HepG2 (cell line): ENCODE measurements around the gene GMEB2. TPM values are rescaled to one million over a fixed set of nuclear protein-coding genes. Genes with fewer than 3 reads are reported as not detected.

Experiments used
- AGO1 ChIP-seq: fragments of 200-400 bp; formaldehyde crosslinking; IDR thresholded peaks from 2 replicates; pipeline ENCODE4 v1.6.1; 2017; ENCODE audit warnings: mild to moderate bottlenecking, low read depth, low read length, moderate library complexity; ENCODE audit not compliant: poor library complexity, severe bottlenecking
- ARHGAP35 ChIP-seq: sonication (generic); formaldehyde crosslinking; IDR thresholded peaks from 2 replicates; pipeline ENCODE4 v1.9.0; 2022; ENCODE audit warnings: mild to moderate bottlenecking, inconsistent platforms, moderate library complexity, missing genetic modification reagents, borderline replicate concordance
- ATRX ChIP-seq: sonication (generic); formaldehyde crosslinking; IDR thresholded peaks from 2 replicates; pipeline ENCODE4 v1.4.0; 2020; ENCODE audit warnings: missing genetic modification reagents, borderline replicate concordance
- KLF12 ChIP-seq: sonication (generic); formaldehyde crosslinking; IDR thresholded peaks from 2 replicates; pipeline ENCODE4 v1.4.0; 2020; ENCODE audit warnings: missing genetic modification reagents, borderline replicate concordance
- NFE2L1 ChIP-seq: sonication (generic); formaldehyde crosslinking; IDR thresholded peaks from 2 replicates; pipeline ENCODE4 v1.4.0; 2020; ENCODE audit warnings: missing genetic modification reagents, mild to moderate bottlenecking, borderline replicate concordance
- RFX5 ChIP-seq: IDR thresholded peaks from 2 replicates; pipeline ENCODE4 v1.6.1; 2011; ENCODE audit warnings: low read depth, low read length, improper control_type of control experiment
- SMAD9 ChIP-seq: sonication (generic); formaldehyde crosslinking; IDR thresholded peaks from 2 replicates; pipeline ENCODE4 v1.5.1; 2020; ENCODE audit warnings: mild to moderate bottlenecking, missing genetic modification reagents
- TSC22D2 ChIP-seq: sonication (generic); formaldehyde crosslinking; IDR thresholded peaks from 2 replicates; pipeline ENCODE4 v1.5.1; 2020; ENCODE audit warnings: missing genetic modification reagents, mild to moderate bottlenecking, borderline replicate concordance
- ZNF335 ChIP-seq: sonication (generic); formaldehyde crosslinking; IDR thresholded peaks from 2 replicates; pipeline ENCODE4 v1.4.0; 2020; ENCODE audit warnings: missing genetic modification reagents
- ZNF33B ChIP-seq: sonication (generic); formaldehyde crosslinking; IDR thresholded peaks from 2 replicates; pipeline ENCODE4 v1.5.1; 2020; ENCODE audit warnings: mild to moderate bottlenecking, missing genetic modification reagents
- ZNF616 ChIP-seq: sonication (generic); formaldehyde crosslinking; IDR thresholded peaks from 2 replicates; pipeline ENCODE4 v1.5.0; 2020; ENCODE audit warnings: low read depth, mild to moderate bottlenecking, missing genetic modification reagents
- ZNF678 ChIP-seq: sonication (generic); formaldehyde crosslinking; IDR thresholded peaks from 2 replicates; pipeline ENCODE4 v1.4.0; 2020; ENCODE audit warnings: mild to moderate bottlenecking, missing genetic modification reagents
- polyA plus RNA-seq, 8 experiments: library from polyadenylated mRNA; depleted of rRNA in 3 of 8; stranded (reverse) in 7 of 8; unstranded in 1 of 8; fragments of >200 nt; fragmentation: Illumina TruSeq in 4 of 8; extraction: Trizol in 4 of 8; gene quantifications; 2 replicates each; pipeline versions ENCODE4 v1.2.1 to v1.2.3, GENCODE V29; 2011 to 2016; ENCODE audit warnings: low read depth in 4 of 8, missing spikeins in 1 of 8, mixed read lengths in 1 of 8; ENCODE audit not compliant: insufficient read depth in 1 of 8
- total RNA-seq, 5 experiments: library from RNA; depleted of rRNA; stranded (reverse); fragments of >200 nt; fragmentation: Illumina TruSeq; extraction: Trizol; gene quantifications; 2 replicates each; pipeline ENCODE4 v1.2.3, GENCODE V29; 2016; ENCODE audit warnings: low read depth in 1 of 5
- TF ChIP-seq, protein P1 (sequence below): sonication (generic); formaldehyde crosslinking; IDR thresholded peaks from 2 replicates; pipeline ENCODE4 v1.8.1; 2022; ENCODE audit warnings: low read depth, mild to moderate bottlenecking, missing genetic modification reagents
- TF ChIP-seq, protein P2 (sequence below): sonication (generic); formaldehyde crosslinking; IDR thresholded peaks from 2 replicates; pipeline ENCODE4 v1.4.0; 2020; ENCODE audit warnings: missing genetic modification reagents
- TF ChIP-seq, protein P3 (sequence below): sonication (generic); formaldehyde crosslinking; IDR thresholded peaks from 2 replicates; pipeline ENCODE4 v1.5.0; 2020; ENCODE audit warnings: mild to moderate bottlenecking, missing genetic modification reagents, moderate library complexity
- TF ChIP-seq, protein P4 (sequence below): sonication (generic); formaldehyde crosslinking; IDR thresholded peaks from 2 replicates; pipeline ENCODE4 v1.9.0; 2022; ENCODE audit warnings: low read depth, missing genetic modification reagents
- TF ChIP-seq, protein P5 (sequence below): sonication (generic); formaldehyde crosslinking; conservative IDR thresholded peaks from 2 replicates; pipeline ENCODE4 v1.4.0; 2020; ENCODE audit warnings: missing genetic modification reagents

The GMEB2 gene
- total and polyA plus RNA-seq, 2 of the 13 experiments (the other 11 are each of a cell fraction or from before 2014, with no cell fraction given) = 10.6 to 12.4 TPM

DNA sequence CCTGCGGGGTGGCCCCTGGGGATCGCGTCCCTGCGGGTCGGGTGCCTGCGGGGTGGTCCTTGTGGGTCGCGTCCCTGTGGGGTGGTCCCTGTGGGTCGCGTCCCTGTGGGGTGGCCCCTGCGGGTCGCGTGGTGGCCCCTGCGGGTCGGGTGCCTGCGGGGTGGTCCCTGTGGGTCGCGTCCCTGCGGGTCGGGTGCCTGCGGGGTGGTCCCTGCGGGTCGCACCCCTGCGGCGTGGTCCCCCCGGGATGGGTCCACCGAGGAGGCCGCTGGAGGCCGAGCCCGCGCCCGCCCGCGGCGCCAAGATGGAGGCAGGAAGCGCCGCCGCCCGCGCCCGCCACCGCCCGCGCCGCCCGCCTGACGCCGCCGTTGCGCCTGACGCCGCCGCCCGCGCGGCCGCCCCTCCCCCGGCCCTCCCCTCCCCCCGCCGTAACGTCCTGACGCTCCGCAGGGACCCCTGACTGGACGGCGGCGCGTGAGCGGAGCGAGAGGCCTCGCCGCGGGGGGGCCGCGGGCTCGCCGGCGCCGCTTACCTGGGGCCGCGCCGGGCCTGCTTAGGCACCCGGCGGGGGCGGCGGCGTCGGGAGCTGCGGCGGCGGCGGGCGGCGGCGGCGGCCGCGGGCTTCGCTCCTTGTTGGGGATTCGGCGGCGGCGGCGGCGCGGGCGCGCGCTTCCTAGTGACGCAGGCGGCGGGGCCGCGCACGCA is at the start of gene GMEB2 (continued):
- TF ChIP-seq, protein P1, sequence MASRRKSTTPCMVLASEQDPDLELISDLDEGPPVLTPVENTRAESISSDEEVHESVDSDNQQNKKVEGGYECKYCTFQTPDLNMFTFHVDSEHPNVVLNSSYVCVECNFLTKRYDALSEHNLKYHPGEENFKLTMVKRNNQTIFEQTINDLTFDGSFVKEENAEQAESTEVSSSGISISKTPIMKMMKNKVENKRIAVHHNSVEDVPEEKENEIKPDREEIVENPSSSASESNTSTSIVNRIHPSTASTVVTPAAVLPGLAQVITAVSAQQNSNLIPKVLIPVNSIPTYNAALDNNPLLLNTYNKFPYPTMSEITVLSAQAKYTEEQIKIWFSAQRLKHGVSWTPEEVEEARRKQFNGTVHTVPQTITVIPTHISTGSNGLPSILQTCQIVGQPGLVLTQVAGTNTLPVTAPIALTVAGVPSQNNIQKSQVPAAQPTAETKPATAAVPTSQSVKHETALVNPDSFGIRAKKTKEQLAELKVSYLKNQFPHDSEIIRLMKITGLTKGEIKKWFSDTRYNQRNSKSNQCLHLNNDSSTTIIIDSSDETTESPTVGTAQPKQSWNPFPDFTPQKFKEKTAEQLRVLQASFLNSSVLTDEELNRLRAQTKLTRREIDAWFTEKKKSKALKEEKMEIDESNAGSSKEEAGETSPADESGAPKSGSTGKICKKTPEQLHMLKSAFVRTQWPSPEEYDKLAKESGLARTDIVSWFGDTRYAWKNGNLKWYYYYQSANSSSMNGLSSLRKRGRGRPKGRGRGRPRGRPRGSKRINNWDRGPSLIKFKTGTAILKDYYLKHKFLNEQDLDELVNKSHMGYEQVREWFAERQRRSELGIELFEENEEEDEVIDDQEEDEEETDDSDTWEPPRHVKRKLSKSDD = no peak; the same call in 1 of the 2 replicates
- TF ChIP-seq NFE2L1 (CRISPR knock-in tag) (no peak), SMAD9 (CRISPR knock-in tag) (no peak), KLF12 (CRISPR knock-in tag) (peak; percentile 55; the same call in 1 of the 2 replicates), AGO1 (no peak), TSC22D2 (CRISPR knock-in tag) (0 out of 2 replicates have a peak, but pooled peaks have one; percentile 54), ZNF678 (no peak), ATRX (CRISPR knock-in tag) (no peak), ZNF33B (CRISPR knock-in tag) (0 out of 2 replicates have a peak, but pooled peaks have one; percentile 45), RFX5 (no peak), ZNF335 (no peak), ZNF616 (peak; percentile 50; the same call in 1 of the 2 replicates), ARHGAP35 (CRISPR knock-in tag) (peak; percentile 53; the same call in 1 of the 2 replicates)
- TF ChIP-seq, protein P2, sequence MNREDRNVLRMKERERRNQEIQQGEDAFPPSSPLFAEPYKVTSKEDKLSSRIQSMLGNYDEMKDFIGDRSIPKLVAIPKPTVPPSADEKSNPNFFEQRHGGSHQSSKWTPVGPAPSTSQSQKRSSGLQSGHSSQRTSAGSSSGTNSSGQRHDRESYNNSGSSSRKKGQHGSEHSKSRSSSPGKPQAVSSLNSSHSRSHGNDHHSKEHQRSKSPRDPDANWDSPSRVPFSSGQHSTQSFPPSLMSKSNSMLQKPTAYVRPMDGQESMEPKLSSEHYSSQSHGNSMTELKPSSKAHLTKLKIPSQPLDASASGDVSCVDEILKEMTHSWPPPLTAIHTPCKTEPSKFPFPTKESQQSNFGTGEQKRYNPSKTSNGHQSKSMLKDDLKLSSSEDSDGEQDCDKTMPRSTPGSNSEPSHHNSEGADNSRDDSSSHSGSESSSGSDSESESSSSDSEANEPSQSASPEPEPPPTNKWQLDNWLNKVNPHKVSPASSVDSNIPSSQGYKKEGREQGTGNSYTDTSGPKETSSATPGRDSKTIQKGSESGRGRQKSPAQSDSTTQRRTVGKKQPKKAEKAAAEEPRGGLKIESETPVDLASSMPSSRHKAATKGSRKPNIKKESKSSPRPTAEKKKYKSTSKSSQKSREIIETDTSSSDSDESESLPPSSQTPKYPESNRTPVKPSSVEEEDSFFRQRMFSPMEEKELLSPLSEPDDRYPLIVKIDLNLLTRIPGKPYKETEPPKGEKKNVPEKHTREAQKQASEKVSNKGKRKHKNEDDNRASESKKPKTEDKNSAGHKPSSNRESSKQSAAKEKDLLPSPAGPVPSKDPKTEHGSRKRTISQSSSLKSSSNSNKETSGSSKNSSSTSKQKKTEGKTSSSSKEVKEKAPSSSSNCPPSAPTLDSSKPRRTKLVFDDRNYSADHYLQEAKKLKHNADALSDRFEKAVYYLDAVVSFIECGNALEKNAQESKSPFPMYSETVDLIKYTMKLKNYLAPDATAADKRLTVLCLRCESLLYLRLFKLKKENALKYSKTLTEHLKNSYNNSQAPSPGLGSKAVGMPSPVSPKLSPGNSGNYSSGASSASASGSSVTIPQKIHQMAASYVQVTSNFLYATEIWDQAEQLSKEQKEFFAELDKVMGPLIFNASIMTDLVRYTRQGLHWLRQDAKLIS (CRISPR knock-in tag) = no peak
- TF ChIP-seq, protein P3, sequence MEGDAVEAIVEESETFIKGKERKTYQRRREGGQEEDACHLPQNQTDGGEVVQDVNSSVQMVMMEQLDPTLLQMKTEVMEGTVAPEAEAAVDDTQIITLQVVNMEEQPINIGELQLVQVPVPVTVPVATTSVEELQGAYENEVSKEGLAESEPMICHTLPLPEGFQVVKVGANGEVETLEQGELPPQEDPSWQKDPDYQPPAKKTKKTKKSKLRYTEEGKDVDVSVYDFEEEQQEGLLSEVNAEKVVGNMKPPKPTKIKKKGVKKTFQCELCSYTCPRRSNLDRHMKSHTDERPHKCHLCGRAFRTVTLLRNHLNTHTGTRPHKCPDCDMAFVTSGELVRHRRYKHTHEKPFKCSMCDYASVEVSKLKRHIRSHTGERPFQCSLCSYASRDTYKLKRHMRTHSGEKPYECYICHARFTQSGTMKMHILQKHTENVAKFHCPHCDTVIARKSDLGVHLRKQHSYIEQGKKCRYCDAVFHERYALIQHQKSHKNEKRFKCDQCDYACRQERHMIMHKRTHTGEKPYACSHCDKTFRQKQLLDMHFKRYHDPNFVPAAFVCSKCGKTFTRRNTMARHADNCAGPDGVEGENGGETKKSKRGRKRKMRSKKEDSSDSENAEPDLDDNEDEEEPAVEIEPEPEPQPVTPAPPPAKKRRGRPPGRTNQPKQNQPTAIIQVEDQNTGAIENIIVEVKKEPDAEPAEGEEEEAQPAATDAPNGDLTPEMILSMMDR = no peak
- TF ChIP-seq, protein P4, sequence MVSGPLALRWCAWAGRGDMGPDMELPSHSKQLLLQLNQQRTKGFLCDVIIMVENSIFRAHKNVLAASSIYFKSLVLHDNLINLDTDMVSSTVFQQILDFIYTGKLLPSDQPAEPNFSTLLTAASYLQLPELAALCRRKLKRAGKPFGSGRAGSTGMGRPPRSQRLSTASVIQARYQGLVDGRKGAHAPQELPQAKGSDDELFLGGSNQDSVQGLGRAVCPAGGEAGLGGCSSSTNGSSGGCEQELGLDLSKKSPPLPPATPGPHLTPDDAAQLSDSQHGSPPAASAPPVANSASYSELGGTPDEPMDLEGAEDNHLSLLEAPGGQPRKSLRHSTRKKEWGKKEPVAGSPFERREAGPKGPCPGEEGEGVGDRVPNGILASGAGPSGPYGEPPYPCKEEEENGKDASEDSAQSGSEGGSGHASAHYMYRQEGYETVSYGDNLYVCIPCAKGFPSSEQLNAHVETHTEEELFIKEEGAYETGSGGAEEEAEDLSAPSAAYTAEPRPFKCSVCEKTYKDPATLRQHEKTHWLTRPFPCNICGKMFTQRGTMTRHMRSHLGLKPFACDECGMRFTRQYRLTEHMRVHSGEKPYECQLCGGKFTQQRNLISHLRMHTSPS = no peak
- TF ChIP-seq, protein P5, sequence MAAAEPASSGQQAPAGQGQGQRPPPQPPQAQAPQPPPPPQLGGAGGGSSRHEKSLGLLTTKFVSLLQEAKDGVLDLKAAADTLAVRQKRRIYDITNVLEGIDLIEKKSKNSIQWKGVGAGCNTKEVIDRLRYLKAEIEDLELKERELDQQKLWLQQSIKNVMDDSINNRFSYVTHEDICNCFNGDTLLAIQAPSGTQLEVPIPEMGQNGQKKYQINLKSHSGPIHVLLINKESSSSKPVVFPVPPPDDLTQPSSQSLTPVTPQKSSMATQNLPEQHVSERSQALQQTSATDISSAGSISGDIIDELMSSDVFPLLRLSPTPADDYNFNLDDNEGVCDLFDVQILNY (CRISPR knock-in tag) = peak; percentile 55; the same call in 1 of the 2 replicates
